Ammon's horn (tissue), 1 donor: ENCODE data around the gene TM4SF20.
A peak's percentile ranks its signal among the peaks of the same experiment; 100 is the strongest.

Source experiments
- DNase-seq: peaks from one replicate; pipeline ENCODE4 v3.0.0-alpha.2; 2016; ENCODE audit warnings: low spot score

Gene TM4SF20

GRCh38 chr2:227366769-227367426, 12.2 kb downstream of the TM4SF20 start:
- no peak for DNase-seq

- DNase-seq: no peak
These were observed 13.3 kb downstream of the TM4SF20 start for GRCh38 chr2:227365833-227366232.

- peak; percentile 63 for DNase-seq
These were observed 14.4 kb downstream of the TM4SF20 start for GRCh38 chr2:227364585-227365263.

- no peak for DNase-seq
These were observed 15.3 kb downstream of the TM4SF20 start for GRCh38 chr2:227363756-227364155.

GRCh38 chr2:227360351-227360750, 18.8 kb downstream of the TM4SF20 start:
- no peak for DNase-seq

- DNase-seq: no peak
These were observed 27.5 kb downstream of the TM4SF20 start for GRCh38 chr2:227351639-227352038.

- no peak for DNase-seq
These were observed 29.0 kb downstream of the TM4SF20 start for GRCh38 chr2:227349989-227350612.

- DNase-seq: no peak
These were observed 30.8 kb downstream of the TM4SF20 start for GRCh38 chr2:227348324-227348723.

GRCh38 chr2:227347117-227347516, 32.0 kb downstream of the TM4SF20 start:
- no peak for DNase-seq

- no peak for DNase-seq
These were observed 34.9 kb downstream of the TM4SF20 start for GRCh38 chr2:227344231-227344630.

GRCh38 chr2:227341553-227341952, 37.6 kb downstream of the TM4SF20 start:
- no peak for DNase-seq

GRCh38 chr2:227340106-227340505, 39.0 kb downstream of the TM4SF20 start:
- peak; percentile 54 for DNase-seq

GRCh38 chr2:227339098-227339599, 40.0 kb downstream of the TM4SF20 start:
- DNase-seq: no peak

GRCh38 chr2:227337442-227337841, 41.7 kb downstream of the TM4SF20 start:
- no peak for DNase-seq

- DNase-seq: peak; percentile 54
These were observed 43.4 kb downstream of the TM4SF20 start for GRCh38 chr2:227335713-227336112.

GRCh38 chr2:227326783-227327182, 52.3 kb downstream of the TM4SF20 start:
- no peak for DNase-seq

- DNase-seq: peak; percentile 53
These were observed 53.3 kb downstream of the TM4SF20 start for GRCh38 chr2:227325839-227326195.

- DNase-seq: peak; percentile 94
These were observed 53.9 kb downstream of the TM4SF20 start, which contains the start of gene MFF for GRCh38 chr2:227324995-227325838. Gene MFF, plus strand, starts transcription at chr2:227325251. Its CDS starts 5,415 bp downstream, at chr2:227330666.

GRCh38 chr2:227324642-227324994, 54.5 kb downstream of the TM4SF20 start:
- DNase-seq: peak; percentile 22

- no peak for DNase-seq
These were observed 55.3 kb downstream of the TM4SF20 start for GRCh38 chr2:227323818-227324217.

- no peak for DNase-seq
These were observed 56.4 kb downstream of the TM4SF20 start for GRCh38 chr2:227322530-227323205.
